HepG2 (cell line): ENCODE data around the gene PKMYT1. TPM values are rescaled to one million over a fixed set of nuclear protein-coding genes. Genes with fewer than 3 reads are reported as not detected.

Experiments used
- ETV6 ChIP-seq: sonication (generic); formaldehyde crosslinking; conservative IDR thresholded peaks from 2 replicates; pipeline ENCODE4 v1.4.0; 2020; ENCODE audit warnings: missing genetic modification reagents
- HNRNPL ChIP-seq: fragments of 200-400 bp; formaldehyde crosslinking; IDR thresholded peaks from 2 replicates; pipeline ENCODE4 v1.6.1; 2017; ENCODE audit warnings: mild to moderate bottlenecking, low read depth, low read length
- HOXA3 ChIP-seq: sonication (generic); formaldehyde crosslinking; IDR thresholded peaks from 2 replicates; pipeline ENCODE4 v1.5.0; 2020; ENCODE audit warnings: missing genetic modification reagents
- KDM2A ChIP-seq: sonication (generic); formaldehyde crosslinking; IDR thresholded peaks from 2 replicates; pipeline ENCODE4 v1.4.0; 2020; ENCODE audit warnings: low read depth, missing genetic modification reagents, borderline replicate concordance
- KDM4B ChIP-seq: sonication (generic); formaldehyde crosslinking; IDR thresholded peaks from 2 replicates; pipeline ENCODE4 v1.4.0; 2020; ENCODE audit warnings: missing genetic modification reagents
- NFKBIZ ChIP-seq: IDR thresholded peaks from 2 replicates; pipeline ENCODE4 v1.6.1; 2018; ENCODE audit warnings: missing genetic modification reagents, missing compliant biosample characterization
- NR2F6 ChIP-seq, 2 experiments: IDR thresholded peaks; 2 replicates each; pipeline ENCODE4 v1.6.1; 2016; ENCODE audit warnings: antibody characterized with exemption in 1 of 2, mild to moderate bottlenecking in 1 of 2
- SKI ChIP-seq: fragments of 450-650 bp; IDR thresholded peaks from one replicate; pipeline ENCODE4 v1.6.1; 2018; ENCODE audit warnings: mild to moderate bottlenecking; ENCODE audit not compliant: partially characterized antibody
- SMAD1 ChIP-seq: sonication (generic); formaldehyde crosslinking; IDR thresholded peaks from 2 replicates; pipeline ENCODE4 v1.4.0; 2020; ENCODE audit warnings: missing genetic modification reagents, low read depth, mild to moderate bottlenecking, borderline replicate concordance
- SP2 ChIP-seq: sonication (generic); formaldehyde crosslinking; IDR thresholded peaks from 2 replicates; pipeline ENCODE4 v1.5.1; 2020; ENCODE audit warnings: mild to moderate bottlenecking, missing genetic modification reagents
- XRCC5 ChIP-seq: fragments of 200-400 bp; formaldehyde crosslinking; optimal IDR thresholded peaks from 2 replicates; pipeline ENCODE3; 2017; ENCODE audit warnings: mild to moderate bottlenecking, low read length
- ZFY ChIP-seq: sonication (generic); formaldehyde crosslinking; IDR thresholded peaks from 2 replicates; pipeline ENCODE4 v1.4.0; 2020; ENCODE audit warnings: missing genetic modification reagents
- ZNF776 ChIP-seq: sonication (generic); formaldehyde crosslinking; IDR thresholded peaks from 2 replicates; pipeline ENCODE4 v1.4.0; 2020; ENCODE audit warnings: mild to moderate bottlenecking, missing genetic modification reagents
- ZNF792 ChIP-seq: IDR thresholded peaks from 2 replicates; pipeline ENCODE4 v1.6.1; 2016
- ZNF878 ChIP-seq: sonication (generic); formaldehyde crosslinking; IDR thresholded peaks from 2 replicates; pipeline ENCODE4 v1.8.1; 2023; ENCODE audit warnings: mild to moderate bottlenecking, missing genetic modification reagents, moderate library complexity
- polyA plus RNA-seq, 8 experiments: library from polyadenylated mRNA; depleted of rRNA in 3 of 8; stranded (reverse) in 7 of 8; unstranded in 1 of 8; fragments of >200 nt; fragmentation: Illumina TruSeq in 4 of 8; extraction: Trizol in 4 of 8; gene quantifications; 2 replicates each; pipeline versions ENCODE4 v1.2.1 to v1.2.3, GENCODE V29; 2011 to 2016; ENCODE audit warnings: low read depth in 4 of 8, missing spikeins in 1 of 8, mixed read lengths in 1 of 8; ENCODE audit not compliant: insufficient read depth in 1 of 8
- total RNA-seq, 5 experiments: library from RNA; depleted of rRNA; stranded (reverse); fragments of >200 nt; fragmentation: Illumina TruSeq; extraction: Trizol; gene quantifications; 2 replicates each; pipeline ENCODE4 v1.2.3, GENCODE V29; 2016; ENCODE audit warnings: low read depth in 1 of 5
- TF ChIP-seq, protein P1 (sequence below), 2 experiments: sonication (generic) in 1 of 2; formaldehyde crosslinking in 1 of 2; IDR thresholded peaks; 2 replicates each; pipeline versions ENCODE4 v1.4.0 to v1.6.1; 2016 to 2020; ENCODE audit warnings: borderline replicate concordance in 1 of 2, low read depth in 1 of 2, mild to moderate bottlenecking in 1 of 2, missing genetic modification reagents in 1 of 2
- TF ChIP-seq, protein P2 (sequence below): sonication (generic); formaldehyde crosslinking; IDR thresholded peaks from 2 replicates; pipeline ENCODE4 v1.8.1; 2023; ENCODE audit warnings: missing genetic modification reagents, mild to moderate bottlenecking, borderline replicate concordance
- TF ChIP-seq, protein P3 (sequence below): sonication (generic); formaldehyde crosslinking; IDR thresholded peaks from 2 replicates; pipeline ENCODE4 v1.8.0; 2022; ENCODE audit warnings: missing genetic modification reagents, mild to moderate bottlenecking, inconsistent platforms, borderline replicate concordance
- TF ChIP-seq, protein P4 (sequence below): sonication (generic); formaldehyde crosslinking; IDR thresholded peaks from 2 replicates; pipeline ENCODE4 v1.4.0; 2020; ENCODE audit warnings: missing genetic modification reagents

The PKMYT1 gene
- total and polyA plus RNA-seq, 2 of the 13 experiments (the other 11 are each of a cell fraction or from before 2014, with no cell fraction given): 7.0 to 27.8 TPM

DNA sequence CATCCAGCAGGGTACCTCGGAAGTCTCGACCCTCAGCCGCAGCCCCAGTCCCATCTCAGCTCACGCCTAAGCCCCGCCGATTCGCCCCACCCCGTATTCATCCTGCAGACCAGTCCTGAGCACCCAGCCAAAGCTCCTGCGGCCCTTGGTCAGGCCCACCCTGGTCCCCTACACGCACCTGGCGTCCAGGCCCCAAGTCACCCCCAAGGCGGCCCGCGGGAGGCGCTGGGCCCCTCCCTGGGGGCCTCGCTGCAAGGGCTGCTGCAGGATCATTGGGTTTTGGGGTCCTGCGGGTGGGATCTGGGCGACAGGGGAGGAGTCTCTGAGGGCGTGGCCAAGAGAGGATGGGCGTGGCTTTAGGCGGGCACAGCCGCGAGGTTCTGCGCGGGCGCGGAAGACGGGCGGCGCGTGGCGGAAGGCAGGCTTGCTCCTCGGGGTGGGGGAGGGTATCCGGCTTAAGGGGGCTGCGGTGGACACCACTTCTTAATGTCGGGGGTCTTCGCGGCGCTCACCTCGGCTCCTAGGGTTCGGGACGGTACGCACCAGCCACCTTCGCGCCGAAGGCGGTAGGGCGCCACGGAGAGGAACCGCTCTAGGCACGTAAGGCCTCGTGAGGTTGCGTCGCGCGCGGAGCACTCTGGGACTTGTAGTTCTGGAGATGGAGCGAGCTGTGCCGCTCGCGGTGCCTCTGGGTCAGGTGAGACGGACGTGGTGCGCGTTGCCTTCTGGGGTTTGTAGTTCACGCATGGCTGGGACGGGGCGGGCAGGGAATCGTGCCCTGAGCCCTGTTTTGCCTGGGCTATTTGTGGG, 43.6 kb upstream of the PKMYT1 start, which contains the start of the genes HCFC1R1 and THOC6 (continued):
- TF ChIP-seq, protein P1, sequence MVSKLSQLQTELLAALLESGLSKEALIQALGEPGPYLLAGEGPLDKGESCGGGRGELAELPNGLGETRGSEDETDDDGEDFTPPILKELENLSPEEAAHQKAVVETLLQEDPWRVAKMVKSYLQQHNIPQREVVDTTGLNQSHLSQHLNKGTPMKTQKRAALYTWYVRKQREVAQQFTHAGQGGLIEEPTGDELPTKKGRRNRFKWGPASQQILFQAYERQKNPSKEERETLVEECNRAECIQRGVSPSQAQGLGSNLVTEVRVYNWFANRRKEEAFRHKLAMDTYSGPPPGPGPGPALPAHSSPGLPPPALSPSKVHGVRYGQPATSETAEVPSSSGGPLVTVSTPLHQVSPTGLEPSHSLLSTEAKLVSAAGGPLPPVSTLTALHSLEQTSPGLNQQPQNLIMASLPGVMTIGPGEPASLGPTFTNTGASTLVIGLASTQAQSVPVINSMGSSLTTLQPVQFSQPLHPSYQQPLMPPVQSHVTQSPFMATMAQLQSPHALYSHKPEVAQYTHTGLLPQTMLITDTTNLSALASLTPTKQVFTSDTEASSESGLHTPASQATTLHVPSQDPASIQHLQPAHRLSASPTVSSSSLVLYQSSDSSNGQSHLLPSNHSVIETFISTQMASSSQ (IDR thresholded peaks at IDR 0.05; ENCODE audit: low read depth): 0 out of 2 replicates have a peak, but pooled peaks have one; percentile 20
- TF ChIP-seq, protein P1 (CRISPR knock-in tag; IDR thresholded peaks at IDR 0.05; ENCODE audit: borderline replicate concordance): peak; percentile 71; the same call in 1 of the 2 replicates
- TF ChIP-seq, protein P2, sequence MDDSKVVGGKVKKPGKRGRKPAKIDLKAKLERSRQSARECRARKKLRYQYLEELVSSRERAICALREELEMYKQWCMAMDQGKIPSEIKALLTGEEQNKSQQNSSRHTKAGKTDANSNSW: peak; percentile 93
- peak; percentile 22 for TF ChIP-seq XRCC5
- TF ChIP-seq, protein P3, sequence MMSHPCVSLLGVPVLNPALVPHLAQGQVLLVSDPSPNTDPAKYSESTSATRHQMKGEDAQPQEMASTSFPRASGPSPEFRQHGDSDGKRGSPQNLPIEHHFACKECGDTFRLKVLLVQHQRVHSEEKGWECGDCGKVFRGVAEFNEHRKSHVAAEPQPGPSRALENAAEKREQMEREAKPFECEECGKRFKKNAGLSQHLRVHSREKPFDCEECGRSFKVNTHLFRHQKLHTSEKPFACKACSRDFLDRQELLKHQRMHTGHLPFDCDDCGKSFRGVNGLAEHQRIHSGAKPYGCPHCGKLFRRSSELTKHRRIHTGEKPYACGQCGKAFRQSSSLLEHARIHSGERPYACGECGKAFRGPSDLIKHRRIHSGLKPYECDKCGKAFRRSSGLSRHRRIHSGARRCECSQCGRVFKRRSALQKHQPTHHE: peak; percentile 33; the same call in 1 of the 2 replicates
- peak; percentile 93 for TF ChIP-seq ZFY (CRISPR knock-in tag)
- TF ChIP-seq SMAD1 (CRISPR knock-in tag): 0 out of 2 replicates have a peak, but pooled peaks have one; percentile 65
- peak; percentile 87; the same call in 1 of the 2 replicates for TF ChIP-seq KDM4B (CRISPR knock-in tag)
- TF ChIP-seq NFKBIZ (CRISPR knock-in tag): peak; percentile 41; the same call in 1 of the 2 replicates
- TF ChIP-seq, protein P4, sequence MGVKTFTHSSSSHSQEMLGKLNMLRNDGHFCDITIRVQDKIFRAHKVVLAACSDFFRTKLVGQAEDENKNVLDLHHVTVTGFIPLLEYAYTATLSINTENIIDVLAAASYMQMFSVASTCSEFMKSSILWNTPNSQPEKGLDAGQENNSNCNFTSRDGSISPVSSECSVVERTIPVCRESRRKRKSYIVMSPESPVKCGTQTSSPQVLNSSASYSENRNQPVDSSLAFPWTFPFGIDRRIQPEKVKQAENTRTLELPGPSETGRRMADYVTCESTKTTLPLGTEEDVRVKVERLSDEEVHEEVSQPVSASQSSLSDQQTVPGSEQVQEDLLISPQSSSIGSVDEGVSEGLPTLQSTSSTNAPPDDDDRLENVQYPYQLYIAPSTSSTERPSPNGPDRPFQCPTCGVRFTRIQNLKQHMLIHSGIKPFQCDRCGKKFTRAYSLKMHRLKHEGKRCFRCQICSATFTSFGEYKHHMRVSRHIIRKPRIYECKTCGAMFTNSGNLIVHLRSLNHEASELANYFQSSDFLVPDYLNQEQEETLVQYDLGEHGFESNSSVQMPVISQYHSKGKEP (CRISPR knock-in tag): 0 out of 2 replicates have a peak, but pooled peaks have one; percentile 27
- TF ChIP-seq NR2F6 (IDR thresholded peaks at IDR 0.05): no peak
- TF ChIP-seq NR2F6 (CRISPR knock-in tag; IDR thresholded peaks at IDR 0.05): peak; percentile 55; the same call in 1 of the 2 replicates
- TF ChIP-seq ETV6 (CRISPR knock-in tag): 0 out of 2 replicates have a peak, but pooled peaks have one; percentile 46
- TF ChIP-seq ZNF776 (CRISPR knock-in tag): peak; percentile 86; the same call in 1 of the 2 replicates
- peak; percentile 97 for TF ChIP-seq KDM2A (CRISPR knock-in tag)
- peak; percentile 57; the same call in 1 of the 2 replicates for TF ChIP-seq ZNF878 (CRISPR knock-in tag)
- TF ChIP-seq HNRNPL: peak; percentile 55; the same call in 1 of the 2 replicates
- TF ChIP-seq HOXA3 (CRISPR knock-in tag): peak; percentile 94
- TF ChIP-seq SKI: peak; percentile 45
- TF ChIP-seq SP2 (CRISPR knock-in tag): peak; percentile 58; the same call in 1 of the 2 replicates
- TF ChIP-seq ZNF792 (CRISPR knock-in tag): peak; percentile 64; the same call in 1 of the 2 replicates
